HL-60 (cell line): Measurements from ENCODE around the gene COL7A1.

ENCODE experiments used
- DNase-seq, 2 experiments: peaks; one replicate each; pipeline ENCODE4 v3.0.0-alpha.2; 2010 to 2020; ENCODE audit warnings: low read depth in 1 of 2, low spot score in 1 of 2
- H3K27ac ChIP-seq: fragments of 250-450 bp; sonication (Bioruptor Pico); replicated peaks from 2 replicates; pipeline ENCODE4 v1.5.1; 2020; ENCODE audit warnings: mild to moderate bottlenecking, moderate library complexity
- H3K27me3 ChIP-seq: fragments of 250-450 bp; sonication (Bioruptor Pico); 2 replicates; pipeline ENCODE4 v1.5.1; 2021; ENCODE audit warnings: mild to moderate bottlenecking, moderate library complexity; ENCODE audit not compliant: insufficient read depth, poor library complexity, severe bottlenecking
- H3K4me3 ChIP-seq: replicated peaks from 2 replicates; pipeline ENCODE4 v1.5.1; 2011; ENCODE audit warnings: mild to moderate bottlenecking, control low read depth, low read length; ENCODE audit not compliant: insufficient read depth
- GABPA ChIP-seq: IDR thresholded peaks from 2 replicates; pipeline ENCODE4 v1.6.1; 2012; ENCODE audit warnings: low read depth
- POLR2AphosphoS5 ChIP-seq: IDR thresholded peaks from 2 replicates; pipeline ENCODE4 v1.6.1; 2012; ENCODE audit warnings: low read depth
- REST ChIP-seq: IDR thresholded peaks from 2 replicates; pipeline ENCODE4 v1.6.1; 2012; ENCODE audit warnings: low read depth; ENCODE audit not compliant: insufficient replicate concordance
- SPI1 ChIP-seq: IDR thresholded peaks from 2 replicates; pipeline ENCODE4 v1.6.1; 2012; ENCODE audit warnings: low read depth, mild to moderate bottlenecking, borderline replicate concordance
- TF ChIP-seq, protein P1 (sequence below): IDR thresholded peaks from one replicate; pipeline ENCODE4 v1.5.1; 2011; ENCODE audit warnings: low read length, control low read depth, inconsistent platforms; ENCODE audit not compliant: insufficient read depth

Gene COL7A1

DNA sequence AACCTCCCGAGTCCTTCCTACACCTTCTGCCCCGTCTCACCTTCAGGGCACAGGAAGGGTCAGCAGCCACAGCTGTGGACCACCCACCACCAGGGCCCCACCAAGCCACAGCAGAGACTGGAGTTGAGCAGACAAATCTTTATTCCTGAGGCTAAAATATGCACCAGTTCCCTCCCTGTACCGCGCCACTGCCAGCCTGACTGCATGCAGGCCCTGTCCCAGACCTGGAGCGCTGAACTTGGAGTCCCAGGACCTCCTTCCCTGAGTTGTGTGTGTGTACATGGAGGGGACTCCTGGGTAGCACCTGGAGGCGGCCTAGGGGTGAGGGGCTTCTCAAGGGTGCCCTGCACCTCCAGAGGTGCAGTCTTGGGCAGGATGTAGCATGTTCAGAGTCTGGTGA is 30.5 kb upstream of the COL7A1 start:
- H3K4me3 ChIP-seq, result no peak overlapping the region
- no peak overlapping the region for H3K27ac ChIP-seq
- TF ChIP-seq, protein P1, sequence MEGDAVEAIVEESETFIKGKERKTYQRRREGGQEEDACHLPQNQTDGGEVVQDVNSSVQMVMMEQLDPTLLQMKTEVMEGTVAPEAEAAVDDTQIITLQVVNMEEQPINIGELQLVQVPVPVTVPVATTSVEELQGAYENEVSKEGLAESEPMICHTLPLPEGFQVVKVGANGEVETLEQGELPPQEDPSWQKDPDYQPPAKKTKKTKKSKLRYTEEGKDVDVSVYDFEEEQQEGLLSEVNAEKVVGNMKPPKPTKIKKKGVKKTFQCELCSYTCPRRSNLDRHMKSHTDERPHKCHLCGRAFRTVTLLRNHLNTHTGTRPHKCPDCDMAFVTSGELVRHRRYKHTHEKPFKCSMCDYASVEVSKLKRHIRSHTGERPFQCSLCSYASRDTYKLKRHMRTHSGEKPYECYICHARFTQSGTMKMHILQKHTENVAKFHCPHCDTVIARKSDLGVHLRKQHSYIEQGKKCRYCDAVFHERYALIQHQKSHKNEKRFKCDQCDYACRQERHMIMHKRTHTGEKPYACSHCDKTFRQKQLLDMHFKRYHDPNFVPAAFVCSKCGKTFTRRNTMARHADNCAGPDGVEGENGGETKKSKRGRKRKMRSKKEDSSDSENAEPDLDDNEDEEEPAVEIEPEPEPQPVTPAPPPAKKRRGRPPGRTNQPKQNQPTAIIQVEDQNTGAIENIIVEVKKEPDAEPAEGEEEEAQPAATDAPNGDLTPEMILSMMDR, result no peak
- TF ChIP-seq REST (no peak), GABPA (no peak), SPI1 (no peak)
- H3K27me3 ChIP-seq, result no peaks in the 10 kb centered on the region
- DNase-seq, result no peak

DNA sequence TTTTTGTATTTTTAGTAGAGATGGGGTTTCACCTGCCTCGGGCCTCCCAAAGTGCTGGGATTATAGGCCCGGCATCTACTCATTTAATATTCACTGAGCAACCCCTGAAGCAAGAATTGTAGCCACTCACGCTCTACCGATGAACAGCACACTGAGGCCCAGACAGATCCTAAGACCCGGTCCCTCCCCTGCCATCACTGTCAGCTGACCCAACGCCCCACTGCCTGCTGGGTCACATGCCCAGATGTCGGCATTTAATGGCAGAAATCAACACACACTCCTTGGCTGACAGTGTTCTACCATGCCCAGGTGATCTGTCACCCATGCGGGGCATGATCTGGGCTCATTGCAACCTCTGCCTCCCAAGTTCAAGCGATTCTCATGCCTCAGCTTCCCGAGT is 29.6 kb upstream of the COL7A1 start:
- Histone ChIP-seq H3K27me3 (no peaks in the 10 kb centered on the region), H3K4me3 (no peak overlapping the region), H3K27ac (no peak overlapping the region)
- no peak for DNase-seq
- TF ChIP-seq, protein P1, result no peak
- TF ChIP-seq POLR2AphosphoS5 (no peak), REST (no peak), SPI1 (no peak), GABPA (no peak)

- TF ChIP-seq SPI1 (no peak), GABPA (no peak), REST (no peak), POLR2AphosphoS5 (no peak)
- TF ChIP-seq, protein P1, result no peak
- Histone ChIP-seq H3K27me3 (no peaks in the 10 kb centered on the region), H3K27ac (0 out of 2 replicates have a peak overlapping the region, but pooled peaks have one; percentile 7), H3K4me3 (no peak overlapping the region)
- no peak for DNase-seq
These were observed 28.9 kb upstream of the COL7A1 start for GRCh38 chr3:48623851-48624547.
